HFF-Myc (cell line): ENCODE results near the gene CABP5.

Source experiments
- DNase-seq: peaks from one replicate; pipeline ENCODE4 v3.0.0-alpha.2; 2011; ENCODE audit warnings: low read depth; ENCODE audit errors: extremely low read depth
- H3K4me3 ChIP-seq: replicated peaks from 2 replicates; pipeline ENCODE4 v1.5.1; 2011; ENCODE audit warnings: low read depth, mild to moderate bottlenecking, control low read depth, low read length
- TF ChIP-seq, protein P1 (sequence below): IDR thresholded peaks from 2 replicates; pipeline ENCODE4 v1.5.1; 2012; ENCODE audit warnings: mild to moderate bottlenecking, low read depth, low read length, control low read depth; ENCODE audit errors: missing control alignments

Gene CABP5

DNA sequence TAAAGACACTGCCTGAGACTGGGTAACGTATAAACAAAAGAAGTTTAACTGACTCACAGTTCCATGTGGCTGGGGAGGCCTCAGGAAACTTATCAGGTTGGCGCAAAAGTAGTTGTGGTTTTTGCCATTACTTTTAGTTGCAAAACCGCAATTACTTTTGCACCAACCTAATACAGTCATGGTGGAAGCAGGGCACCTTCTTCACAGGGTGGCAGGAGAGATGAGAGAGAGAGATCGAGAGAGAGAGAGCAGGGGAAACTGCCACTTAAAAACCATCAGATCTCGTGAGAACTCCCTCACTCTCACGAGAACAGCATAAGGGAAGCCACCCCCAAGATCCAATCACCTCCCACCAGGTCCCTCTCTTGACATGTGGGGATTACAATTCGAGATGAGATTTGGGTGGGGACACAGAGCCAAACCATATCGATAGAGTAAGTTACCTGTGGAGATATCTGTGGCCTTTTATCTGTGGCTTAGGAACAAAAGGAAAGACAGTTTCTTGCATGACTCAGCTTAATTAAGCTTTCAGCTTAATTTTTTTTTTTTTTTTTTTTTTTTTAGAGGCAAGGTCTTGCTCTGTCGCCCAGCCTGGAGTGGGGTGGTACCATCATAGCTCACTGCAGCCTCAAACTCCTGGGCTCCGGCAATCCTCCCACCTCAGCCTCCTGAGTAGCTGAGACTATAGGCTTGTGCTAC lies 7.6 kb upstream of the CABP5 start:
- no peak overlapping the region for H3K4me3 ChIP-seq
- TF ChIP-seq, protein P1, sequence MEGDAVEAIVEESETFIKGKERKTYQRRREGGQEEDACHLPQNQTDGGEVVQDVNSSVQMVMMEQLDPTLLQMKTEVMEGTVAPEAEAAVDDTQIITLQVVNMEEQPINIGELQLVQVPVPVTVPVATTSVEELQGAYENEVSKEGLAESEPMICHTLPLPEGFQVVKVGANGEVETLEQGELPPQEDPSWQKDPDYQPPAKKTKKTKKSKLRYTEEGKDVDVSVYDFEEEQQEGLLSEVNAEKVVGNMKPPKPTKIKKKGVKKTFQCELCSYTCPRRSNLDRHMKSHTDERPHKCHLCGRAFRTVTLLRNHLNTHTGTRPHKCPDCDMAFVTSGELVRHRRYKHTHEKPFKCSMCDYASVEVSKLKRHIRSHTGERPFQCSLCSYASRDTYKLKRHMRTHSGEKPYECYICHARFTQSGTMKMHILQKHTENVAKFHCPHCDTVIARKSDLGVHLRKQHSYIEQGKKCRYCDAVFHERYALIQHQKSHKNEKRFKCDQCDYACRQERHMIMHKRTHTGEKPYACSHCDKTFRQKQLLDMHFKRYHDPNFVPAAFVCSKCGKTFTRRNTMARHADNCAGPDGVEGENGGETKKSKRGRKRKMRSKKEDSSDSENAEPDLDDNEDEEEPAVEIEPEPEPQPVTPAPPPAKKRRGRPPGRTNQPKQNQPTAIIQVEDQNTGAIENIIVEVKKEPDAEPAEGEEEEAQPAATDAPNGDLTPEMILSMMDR, result no peak
- no peak for DNase-seq

DNA sequence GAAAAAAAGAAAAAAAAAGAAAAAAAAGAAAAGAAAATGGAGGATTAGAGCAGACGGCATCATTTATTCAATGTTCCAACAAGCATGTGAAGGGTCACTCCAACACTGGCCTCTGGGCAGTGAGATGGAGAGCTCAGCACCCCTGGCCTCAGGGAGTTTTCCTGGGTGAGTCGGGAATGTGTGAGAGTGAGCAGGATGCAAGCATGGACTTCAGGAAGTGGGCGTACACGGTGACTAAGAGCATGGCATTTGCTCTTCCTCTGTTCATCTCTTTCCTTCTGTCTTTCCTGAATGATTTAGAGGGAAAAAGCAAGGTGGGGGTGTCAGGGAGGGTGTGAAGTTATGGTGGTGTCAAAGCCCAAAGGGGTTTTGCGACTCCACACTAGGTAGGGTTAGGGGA lies 682 bp upstream of the CABP5 start:
- DNase-seq, result no peak
- TF ChIP-seq, protein P1, result no peak

DNA sequence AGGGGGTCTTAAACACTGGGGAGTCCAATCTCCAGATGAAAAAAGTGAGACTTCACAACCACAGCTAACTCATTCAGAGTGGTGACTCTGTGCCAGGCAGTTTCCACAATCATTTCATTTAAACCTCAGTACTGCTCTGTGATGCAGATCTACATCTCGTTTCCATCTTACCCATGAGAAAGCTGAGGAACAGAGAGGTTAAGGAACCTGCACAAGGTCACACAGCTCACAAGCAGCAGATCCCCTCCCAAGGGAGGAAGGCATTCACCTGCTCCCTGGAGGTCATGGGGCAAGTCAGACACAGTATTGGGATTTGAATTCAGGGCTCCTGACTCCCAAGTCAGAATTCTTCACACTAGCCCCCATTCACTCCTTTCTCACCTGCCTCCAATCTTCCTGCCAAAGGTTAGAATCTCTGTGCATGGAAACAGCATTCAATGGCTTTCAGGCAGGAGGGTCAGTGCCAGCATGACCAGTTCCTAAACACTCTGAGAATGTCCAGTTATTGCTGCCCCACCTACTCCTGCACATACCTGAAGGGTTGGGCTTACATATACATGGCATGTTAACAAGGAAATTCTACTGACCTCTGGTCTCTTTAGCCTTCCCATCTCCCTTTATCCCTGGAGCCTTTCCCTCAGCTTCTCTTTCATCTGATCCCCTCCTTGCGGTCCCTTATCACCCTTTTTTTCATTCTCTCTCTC lies 1.9 kb downstream of the CABP5 start:
- no peak overlapping the region for H3K4me3 ChIP-seq
- DNase-seq, result no peak
- TF ChIP-seq, protein P1, result no peak

More for the DNA sequence above, 682 bp upstream of the CABP5 start:
- H3K4me3 ChIP-seq, result no peak overlapping the region

DNA sequence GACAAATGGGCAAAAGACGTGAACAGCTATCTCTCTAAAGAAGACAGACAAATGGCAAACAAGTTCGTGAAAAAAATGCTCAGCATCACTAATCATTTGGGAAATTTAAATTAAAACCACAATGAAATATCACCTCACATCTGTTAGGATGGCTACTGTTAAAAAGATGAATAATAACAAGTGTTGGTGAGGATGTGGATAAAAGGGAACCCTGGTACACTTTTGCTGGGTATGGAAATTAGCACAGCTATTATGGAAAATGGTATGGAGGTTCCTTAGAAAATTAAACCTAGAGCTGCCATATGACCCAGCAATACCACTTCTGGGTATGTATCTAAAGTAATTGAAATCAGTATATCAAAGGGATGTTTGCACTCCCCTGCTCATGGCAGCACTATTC lies 7.1 kb downstream of the CABP5 start:
- DNase-seq, result no peak
- no peak overlapping the region for H3K4me3 ChIP-seq
- TF ChIP-seq, protein P1, result no peak

DNA sequence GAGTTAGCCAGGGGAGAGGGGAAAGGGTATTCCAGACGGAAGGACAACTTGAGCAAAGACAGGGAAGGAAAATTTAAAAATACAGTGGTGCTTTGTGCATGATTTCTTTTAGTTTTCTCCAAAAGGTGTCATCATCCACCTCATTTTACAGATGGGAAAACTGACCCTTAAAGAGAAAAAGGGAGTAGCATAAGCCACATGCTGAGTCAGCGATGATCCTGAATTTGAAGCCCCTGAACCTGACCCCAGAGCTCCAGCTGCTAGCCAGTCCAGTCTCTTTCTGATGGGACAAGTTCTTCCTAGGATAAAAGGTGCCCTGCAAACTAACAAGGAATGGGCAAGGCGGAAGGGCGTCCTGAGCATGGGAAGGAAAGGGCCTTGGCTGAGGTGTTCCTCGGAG lies 10.3 kb downstream of the CABP5 start:
- H3K4me3 ChIP-seq, result no peak overlapping the region
- TF ChIP-seq, protein P1, result no peak
- DNase-seq, result no peak

DNA sequence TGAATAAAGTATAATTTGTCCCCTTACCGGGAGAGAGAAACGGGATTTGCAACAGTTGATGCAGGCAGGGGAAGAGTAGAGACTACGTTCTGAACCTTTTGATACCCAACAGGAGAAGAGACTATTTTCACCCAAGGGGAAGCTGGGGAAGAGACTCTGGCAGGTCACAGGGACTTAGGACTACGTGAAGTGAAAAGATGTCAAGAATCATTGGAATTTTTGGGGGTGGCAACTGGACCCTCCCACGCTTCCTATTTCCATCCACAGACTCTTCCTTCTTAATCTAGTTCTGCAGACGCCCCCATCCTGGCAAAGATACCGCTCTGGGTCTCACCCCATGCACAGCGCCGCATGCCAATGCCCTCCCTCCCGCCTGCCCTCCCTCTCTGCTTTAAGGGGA lies 13.8 kb downstream of the CABP5 start:
- TF ChIP-seq, protein P1, result no peak
- H3K4me3 ChIP-seq, result no peak overlapping the region
- DNase-seq, result no peak
